IMR-90 (cell line): Measurements from ENCODE around the gene GALNT17. TPM values are rescaled to one million over a fixed set of nuclear protein-coding genes. Genes with fewer than 3 reads are reported as not detected.

Experiments used
- ATAC-seq: fragments of 200-7000 bp; cut with Tn5 transposase; 2 replicates; pipeline ENCODE4 v1.9.1; 2020; ENCODE audit warnings: low read depth, mild to moderate bottlenecking, moderate library complexity
- BruUV-seq: library from RNA; stranded (reverse); fragments of 400-500 nt; replicated peaks from 2 replicates; lab custom pipeline; 2021; lab: Mats Ljungman, UMichigan
- CTCF ChIA-PET: fragments of 300-600 bp; formaldehyde crosslinking; extraction: SDS; loops from one replicate; lab custom pipeline; 2021; ENCODE audit warnings: antibody characterized with exemption; lab: Yijun Ruan, JAX
- POLR2A ChIA-PET: fragments of 300-600 bp; sonication (Branson Sonifier 250); formaldehyde crosslinking; loops from one replicate; lab custom pipeline; 2022; ENCODE audit warnings: antibody characterized with exemption; ENCODE audit not compliant: unreplicated experiment; lab: Charles Lee
- DNase-seq: peaks from one replicate; pipeline ENCODE4 v3.0.0; 2013
- H2AFZ ChIP-seq: replicated peaks from 2 replicates; pipeline ENCODE3; 2013; ENCODE audit warnings: low read length, mild to moderate bottlenecking; ENCODE audit not compliant: poor library complexity
- H2AK5ac ChIP-seq: 2 replicates; pipeline ENCODE4 v1.6.1; 2013; ENCODE audit warnings: low read depth, low read length, inconsistent platforms
- H2AK9ac ChIP-seq: replicated peaks from 2 replicates; pipeline ENCODE3; 2013; ENCODE audit warnings: mild to moderate bottlenecking, low read depth, low read length, moderate library complexity; ENCODE audit not compliant: poor library complexity
- H2BK120ac ChIP-seq: 2 replicates; pipeline ENCODE4 v1.6.1; 2013; ENCODE audit warnings: low read depth, low read length, inconsistent platforms
- H2BK15ac ChIP-seq: 3 replicates; pipeline ENCODE4 v1.6.1; 2013; ENCODE audit warnings: low read depth, low read length, inconsistent platforms
- H2BK20ac ChIP-seq: 2 replicates; pipeline ENCODE4 v1.6.1; 2013; ENCODE audit warnings: low read depth, mild to moderate bottlenecking, inconsistent platforms, low read length, moderate library complexity
- H2BK5ac ChIP-seq: 2 replicates; pipeline ENCODE4 v1.6.1; 2013; ENCODE audit warnings: mild to moderate bottlenecking, low read depth, low read length, inconsistent platforms; ENCODE audit not compliant: poor library complexity, severe bottlenecking
- H3K14ac ChIP-seq: replicated peaks from 2 replicates; pipeline ENCODE4 v1.6.1; 2013; ENCODE audit warnings: low read depth, low read length, inconsistent platforms
- H3K18ac ChIP-seq: 2 replicates; pipeline ENCODE4 v1.6.1; 2013; ENCODE audit warnings: low read depth, low read length, control low read depth
- H3K23ac ChIP-seq: 2 replicates; pipeline ENCODE4 v1.6.1; 2013; ENCODE audit warnings: low read depth, low read length, inconsistent platforms
- H3K27ac ChIP-seq: 2 replicates; pipeline ENCODE4 v1.5.1; 2013; ENCODE audit warnings: mild to moderate bottlenecking, control low read depth, low read length; ENCODE audit not compliant: insufficient read depth
- H3K27me3 ChIP-seq: 2 replicates; pipeline ENCODE4 v1.6.1; 2013; ENCODE audit warnings: low read length; ENCODE audit not compliant: control insufficient read depth, insufficient read depth
- H3K36me3 ChIP-seq: 2 replicates; pipeline ENCODE4 v1.6.1; 2013; ENCODE audit warnings: low read length, mixed read lengths; ENCODE audit not compliant: control insufficient read depth, insufficient read depth
- H3K4ac ChIP-seq: 2 replicates; pipeline ENCODE4 v1.6.1; 2013; ENCODE audit warnings: low read depth, low read length, inconsistent platforms
- H3K4me1 ChIP-seq: 2 replicates; pipeline ENCODE4 v1.6.1; 2013; ENCODE audit warnings: low read length, mixed read lengths; ENCODE audit not compliant: control insufficient read depth, insufficient read depth
- H3K4me2 ChIP-seq: 2 replicates; pipeline ENCODE4 v1.6.1; 2013; ENCODE audit warnings: low read depth, mild to moderate bottlenecking, control low read depth, low read length, moderate library complexity
- H3K4me3 ChIP-seq: 2 replicates; pipeline ENCODE4 v1.5.1; 2013; ENCODE audit warnings: low read depth, mild to moderate bottlenecking, control low read depth, low read length, moderate library complexity; ENCODE audit not compliant: insufficient read depth
- H3K56ac ChIP-seq: 2 replicates; pipeline ENCODE4 v1.6.1; 2013; ENCODE audit warnings: low read length, inconsistent platforms; ENCODE audit not compliant: insufficient read depth; ENCODE audit errors: extremely low read depth
- H3K79me1 ChIP-seq, 2 experiments: 2 replicates each; pipeline ENCODE4 v1.6.1; 2013; ENCODE audit warnings: low read length in 2 of 2, inconsistent platforms in 1 of 2, low read depth in 1 of 2
- H3K9ac ChIP-seq: 2 replicates; pipeline ENCODE4 v1.6.1; 2013; ENCODE audit warnings: low read depth, low read length, control low read depth
- H3K9me1 ChIP-seq: 2 replicates; pipeline ENCODE4 v1.6.1; 2013; ENCODE audit warnings: low read length, inconsistent platforms; ENCODE audit not compliant: insufficient read depth
- H3K9me3 ChIP-seq: 2 replicates; pipeline ENCODE4 v1.6.1; 2013; ENCODE audit warnings: low read length; ENCODE audit not compliant: control insufficient read depth, insufficient read depth
- H4K20me1 ChIP-seq: 2 replicates; pipeline ENCODE4 v1.6.1; 2013; ENCODE audit warnings: low read length, inconsistent platforms; ENCODE audit not compliant: insufficient read depth
- H4K5ac ChIP-seq: 2 replicates; pipeline ENCODE4 v1.6.1; 2013; ENCODE audit warnings: mild to moderate bottlenecking, low read depth, low read length, control low read depth
- H4K8ac ChIP-seq, 2 experiments: 2 replicates each; pipeline ENCODE4 v1.6.1; 2013; ENCODE audit warnings: low read depth in 2 of 2, low read length in 2 of 2, control low read depth in 1 of 2, inconsistent platforms in 1 of 2
- H4K91ac ChIP-seq: 2 replicates; pipeline ENCODE4 v1.6.1; 2013; ENCODE audit warnings: low read depth, low read length, inconsistent platforms; ENCODE audit not compliant: insufficient read depth
- BHLHE40 ChIP-seq: fragments of 150-350 bp; IDR thresholded peaks from 2 replicates; pipeline ENCODE4 v1.6.1; 2016; ENCODE audit warnings: mild to moderate bottlenecking, low read depth, low read length
- CEBPB ChIP-seq: IDR thresholded peaks from 2 replicates; pipeline ENCODE4 v1.6.1; 2012; ENCODE audit warnings: low read depth, low read length, improper control_type of control experiment
- CHD1 ChIP-seq: IDR thresholded peaks from 2 replicates; pipeline ENCODE4 v1.6.1; 2012; ENCODE audit warnings: low read depth, low read length, improper control_type of control experiment
- FOS ChIP-seq: fragments of 150-350 bp; IDR thresholded peaks from 2 replicates; pipeline ENCODE4 v1.6.1; 2016; ENCODE audit warnings: low read depth, low read length
- MAZ ChIP-seq: IDR thresholded peaks from 2 replicates; pipeline ENCODE4 v1.6.1; 2012; ENCODE audit warnings: low read depth, mild to moderate bottlenecking, low read length, improper control_type of control experiment, moderate library complexity, borderline replicate concordance
- MXI1 ChIP-seq: IDR thresholded peaks from 2 replicates; pipeline ENCODE4 v1.6.1; 2012; ENCODE audit warnings: low read depth, mild to moderate bottlenecking, low read length, moderate library complexity, borderline replicate concordance
- NFE2L2 ChIP-seq: fragments of 150-350 bp; IDR thresholded peaks from 2 replicates; pipeline ENCODE4 v1.6.1; 2016; ENCODE audit warnings: low read depth, mild to moderate bottlenecking, low read length
- RAD21 ChIP-seq: IDR thresholded peaks from 2 replicates; pipeline ENCODE4 v1.6.1; 2012; ENCODE audit warnings: low read length, improper control_type of control experiment
- RCOR1 ChIP-seq: IDR thresholded peaks from 2 replicates; pipeline ENCODE4 v1.6.1; 2012; ENCODE audit warnings: mild to moderate bottlenecking, low read length, improper control_type of control experiment; ENCODE audit not compliant: insufficient replicate concordance
- RFX5 ChIP-seq: IDR thresholded peaks from 2 replicates; pipeline ENCODE4 v1.8.0; 2012; ENCODE audit warnings: low read depth, mild to moderate bottlenecking, low read length, moderate library complexity
- SMC3 ChIP-seq: fragments of 150-350 bp; IDR thresholded peaks from 2 replicates; pipeline ENCODE4 v1.6.1; 2016; ENCODE audit warnings: low read depth, mild to moderate bottlenecking, antibody characterized with exemption, low read length, moderate library complexity
- WGBS, 2 experiments: methylation state at CpG; one replicate each; pipeline versions ENCODE4 v1.1.5 to v1.1.7; 2013; ENCODE audit warnings: missing lambda C conversion rate in 2 of 2; ENCODE audit not compliant: insufficient read length in 1 of 2; ENCODE audit errors: extremely low coverage in 2 of 2; 5-methylcytosine and 5-hydroxymethylcytosine counted together
- dilution Hi-C: fragments of 300-500 bp; cut with HindIII; formaldehyde crosslinking; loops from one replicate; pipeline ENCODE4 v1.14.3; 2018; ENCODE audit warnings: low sequenced_read_pairs; ENCODE audit not compliant: unreplicated experiment
- in situ Hi-C: fragments of 300-500 bp; cut with MboI; formaldehyde crosslinking; loops from 3 replicates; pipeline ENCODE4 v1.14.3; 2019; ENCODE audit warnings: low sequenced_read_pairs, inconsistent platforms, mixed read lengths
- intact Hi-C: fragments of 100-400 bp; cut with micrococcal nuclease; formaldehyde crosslinking; loops from 2 replicates; pipeline ENCODE4 v1.10.0; 2022
- polyA plus RNA-seq, 3 experiments: library from polyadenylated mRNA; depleted of rRNA; stranded (reverse); fragments of >200 nt; gene quantifications; 2 replicates each; pipeline ENCODE4 v1.2.3, GENCODE V29; 2012; ENCODE audit warnings: low replicate concordance in 1 of 3
- total RNA-seq: library from RNA; depleted of rRNA; stranded (reverse); fragments of >200 nt; gene quantifications from 2 replicates; pipeline ENCODE4 v1.2.3, GENCODE V29; 2012
- TF ChIP-seq, protein P1 (sequence below): conservative IDR thresholded peaks from 2 replicates; pipeline ENCODE4 v1.5.1; 2012; ENCODE audit warnings: mild to moderate bottlenecking, low read depth, low read length, improper control_type of control experiment
- TF ChIP-seq, protein P2 (sequence below): fragments of 150-350 bp; IDR thresholded peaks from 2 replicates; pipeline ENCODE4 v1.6.1; 2017; ENCODE audit warnings: mild to moderate bottlenecking, antibody characterized with exemption, low read length, low read depth

GALNT17 gene
- total and polyA plus RNA-seq, 2 of the 4 experiments (the other 2 are of a cell fraction), result not detected

DNA sequence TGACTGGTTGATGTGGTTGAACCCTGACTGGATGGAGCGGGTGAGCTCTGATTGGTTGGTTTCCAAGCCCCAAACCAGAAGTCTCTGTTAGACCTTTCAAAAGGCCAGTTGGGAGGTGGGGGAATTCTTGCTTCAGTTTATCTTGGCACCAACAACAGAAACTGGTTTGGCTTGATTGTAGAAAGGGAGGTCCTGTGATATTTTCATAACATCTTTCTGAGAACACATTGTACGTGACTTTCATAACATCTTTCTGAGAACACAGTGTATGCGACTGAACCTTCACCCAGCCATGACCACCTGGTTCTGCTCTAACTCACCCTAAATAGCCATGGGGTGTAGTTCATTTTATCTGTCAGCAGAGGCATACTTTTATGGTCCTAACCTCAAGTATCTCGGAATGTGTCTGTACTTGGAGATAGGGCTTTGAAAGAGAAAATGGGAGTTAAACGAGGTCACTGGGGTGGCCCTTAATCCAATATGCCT lies 88.3 kb downstream of the GALNT17 start:
- Histone ChIP-seq H3K9ac (no peak overlapping the region), H4K8ac (no peak overlapping the region), H3K4me3 (no peak overlapping the region), H4K20me1 (no peaks in the 10 kb centered on the region), H3K4ac (no peak overlapping the region), H2AK5ac (no peak overlapping the region), H3K14ac (no peak overlapping the region), H2AFZ (no peak overlapping the region), H3K23ac (no peak overlapping the region), H3K4me1 (no peaks in the 10 kb centered on the region), H3K27ac (no peak overlapping the region), H3K18ac (no peak overlapping the region), H3K4me2 (no peak overlapping the region), H2BK15ac (no peak overlapping the region), H3K27me3 (no peaks in the 10 kb centered on the region), H3K9me3 (peaks cover 11% of the 10 kb centered on the region), H3K9me1 (no peaks in the 10 kb centered on the region), H3K36me3 (no peaks in the 10 kb centered on the region), H2BK20ac (no peak overlapping the region), H2AK9ac (no peak overlapping the region), H4K91ac (no peak overlapping the region), H3K56ac (no peak overlapping the region), H4K5ac (no peak overlapping the region), H2BK5ac (no peak overlapping the region), H2BK120ac (no peak overlapping the region), H3K79me1 (no peaks in the 10 kb centered on the region)
- POLR2A ChIA-PET, result no interaction called here
- in situ Hi-C loops (no loop called here), dilution Hi-C loops (no loop called here), intact Hi-C loops (no loop called here)
- CTCF ChIA-PET, result no interaction called here
- no TSS peak for BruUV-seq
- no CpG with 5 or more reads among the region's 5 CpGs for WGBS, 2 experiments
- TF ChIP-seq MAZ, result no peak
- TF ChIP-seq, protein P1, sequence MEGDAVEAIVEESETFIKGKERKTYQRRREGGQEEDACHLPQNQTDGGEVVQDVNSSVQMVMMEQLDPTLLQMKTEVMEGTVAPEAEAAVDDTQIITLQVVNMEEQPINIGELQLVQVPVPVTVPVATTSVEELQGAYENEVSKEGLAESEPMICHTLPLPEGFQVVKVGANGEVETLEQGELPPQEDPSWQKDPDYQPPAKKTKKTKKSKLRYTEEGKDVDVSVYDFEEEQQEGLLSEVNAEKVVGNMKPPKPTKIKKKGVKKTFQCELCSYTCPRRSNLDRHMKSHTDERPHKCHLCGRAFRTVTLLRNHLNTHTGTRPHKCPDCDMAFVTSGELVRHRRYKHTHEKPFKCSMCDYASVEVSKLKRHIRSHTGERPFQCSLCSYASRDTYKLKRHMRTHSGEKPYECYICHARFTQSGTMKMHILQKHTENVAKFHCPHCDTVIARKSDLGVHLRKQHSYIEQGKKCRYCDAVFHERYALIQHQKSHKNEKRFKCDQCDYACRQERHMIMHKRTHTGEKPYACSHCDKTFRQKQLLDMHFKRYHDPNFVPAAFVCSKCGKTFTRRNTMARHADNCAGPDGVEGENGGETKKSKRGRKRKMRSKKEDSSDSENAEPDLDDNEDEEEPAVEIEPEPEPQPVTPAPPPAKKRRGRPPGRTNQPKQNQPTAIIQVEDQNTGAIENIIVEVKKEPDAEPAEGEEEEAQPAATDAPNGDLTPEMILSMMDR, result no peak
- TF ChIP-seq RCOR1, result no peak
- TF ChIP-seq FOS, result no peak
- no peak for TF ChIP-seq RFX5
- TF ChIP-seq CHD1, result no peak
- TF ChIP-seq NFE2L2, result no peak
- TF ChIP-seq MXI1, result no peak
- TF ChIP-seq BHLHE40, result no peak
- no peak for TF ChIP-seq RAD21
- no peak for TF ChIP-seq CEBPB
- TF ChIP-seq SMC3, result no peak
- TF ChIP-seq, protein P2, sequence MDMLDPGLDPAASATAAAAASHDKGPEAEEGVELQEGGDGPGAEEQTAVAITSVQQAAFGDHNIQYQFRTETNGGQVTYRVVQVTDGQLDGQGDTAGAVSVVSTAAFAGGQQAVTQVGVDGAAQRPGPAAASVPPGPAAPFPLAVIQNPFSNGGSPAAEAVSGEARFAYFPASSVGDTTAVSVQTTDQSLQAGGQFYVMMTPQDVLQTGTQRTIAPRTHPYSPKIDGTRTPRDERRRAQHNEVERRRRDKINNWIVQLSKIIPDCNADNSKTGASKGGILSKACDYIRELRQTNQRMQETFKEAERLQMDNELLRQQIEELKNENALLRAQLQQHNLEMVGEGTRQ, result no peak
- DNase-seq (no peak), ATAC-seq (no peak)
